ENCODE results near the gene EML4. TPM values are rescaled to one million over a fixed set of nuclear protein-coding genes. Genes with fewer than 3 reads are reported as not detected.

Gene EML4
- total RNA-seq, 1 donor from 2014 or later, result 72.2 TPM

DNA sequence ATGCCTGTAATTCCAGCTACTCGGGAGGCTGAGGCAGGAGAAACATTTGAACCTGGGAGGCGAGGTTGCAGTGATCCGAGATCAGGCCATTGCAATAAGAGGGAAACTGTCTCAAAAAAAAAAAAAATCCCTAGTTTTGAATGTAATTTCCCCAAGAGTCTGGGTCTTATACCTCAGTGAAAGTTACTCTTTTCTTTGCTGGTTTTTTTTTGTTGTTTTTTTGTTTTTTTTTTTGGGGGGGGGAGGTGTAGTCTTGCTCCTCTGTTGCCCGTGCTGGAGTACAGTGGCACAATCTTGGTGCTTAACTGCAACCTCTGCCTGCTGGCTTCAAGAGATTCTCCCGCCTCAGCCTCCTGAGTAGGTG lies 22.8 kb downstream of the EML4 start:
- Mint-ChIP-seq H3K4me1 (peaks cover 20% of the 10 kb centered on the region), H3K4me3 (no peak overlapping the region), H3K27me3 (ENCODE audit: low read depth) (no peaks in the 10 kb centered on the region), H3K27ac (ENCODE audit: unreplicated experiment) (no peak overlapping the region), H3K36me3 (ENCODE audit: low read depth) (no peaks in the 10 kb centered on the region), H3K9me3 (no peaks in the 10 kb centered on the region)
- TF ChIP-seq, protein P1, sequence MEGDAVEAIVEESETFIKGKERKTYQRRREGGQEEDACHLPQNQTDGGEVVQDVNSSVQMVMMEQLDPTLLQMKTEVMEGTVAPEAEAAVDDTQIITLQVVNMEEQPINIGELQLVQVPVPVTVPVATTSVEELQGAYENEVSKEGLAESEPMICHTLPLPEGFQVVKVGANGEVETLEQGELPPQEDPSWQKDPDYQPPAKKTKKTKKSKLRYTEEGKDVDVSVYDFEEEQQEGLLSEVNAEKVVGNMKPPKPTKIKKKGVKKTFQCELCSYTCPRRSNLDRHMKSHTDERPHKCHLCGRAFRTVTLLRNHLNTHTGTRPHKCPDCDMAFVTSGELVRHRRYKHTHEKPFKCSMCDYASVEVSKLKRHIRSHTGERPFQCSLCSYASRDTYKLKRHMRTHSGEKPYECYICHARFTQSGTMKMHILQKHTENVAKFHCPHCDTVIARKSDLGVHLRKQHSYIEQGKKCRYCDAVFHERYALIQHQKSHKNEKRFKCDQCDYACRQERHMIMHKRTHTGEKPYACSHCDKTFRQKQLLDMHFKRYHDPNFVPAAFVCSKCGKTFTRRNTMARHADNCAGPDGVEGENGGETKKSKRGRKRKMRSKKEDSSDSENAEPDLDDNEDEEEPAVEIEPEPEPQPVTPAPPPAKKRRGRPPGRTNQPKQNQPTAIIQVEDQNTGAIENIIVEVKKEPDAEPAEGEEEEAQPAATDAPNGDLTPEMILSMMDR (conservative IDR thresholded peaks at IDR 0.05), result no peak
- DNase-seq (ENCODE audit: low read depth, low spot score), result no peak

DNA sequence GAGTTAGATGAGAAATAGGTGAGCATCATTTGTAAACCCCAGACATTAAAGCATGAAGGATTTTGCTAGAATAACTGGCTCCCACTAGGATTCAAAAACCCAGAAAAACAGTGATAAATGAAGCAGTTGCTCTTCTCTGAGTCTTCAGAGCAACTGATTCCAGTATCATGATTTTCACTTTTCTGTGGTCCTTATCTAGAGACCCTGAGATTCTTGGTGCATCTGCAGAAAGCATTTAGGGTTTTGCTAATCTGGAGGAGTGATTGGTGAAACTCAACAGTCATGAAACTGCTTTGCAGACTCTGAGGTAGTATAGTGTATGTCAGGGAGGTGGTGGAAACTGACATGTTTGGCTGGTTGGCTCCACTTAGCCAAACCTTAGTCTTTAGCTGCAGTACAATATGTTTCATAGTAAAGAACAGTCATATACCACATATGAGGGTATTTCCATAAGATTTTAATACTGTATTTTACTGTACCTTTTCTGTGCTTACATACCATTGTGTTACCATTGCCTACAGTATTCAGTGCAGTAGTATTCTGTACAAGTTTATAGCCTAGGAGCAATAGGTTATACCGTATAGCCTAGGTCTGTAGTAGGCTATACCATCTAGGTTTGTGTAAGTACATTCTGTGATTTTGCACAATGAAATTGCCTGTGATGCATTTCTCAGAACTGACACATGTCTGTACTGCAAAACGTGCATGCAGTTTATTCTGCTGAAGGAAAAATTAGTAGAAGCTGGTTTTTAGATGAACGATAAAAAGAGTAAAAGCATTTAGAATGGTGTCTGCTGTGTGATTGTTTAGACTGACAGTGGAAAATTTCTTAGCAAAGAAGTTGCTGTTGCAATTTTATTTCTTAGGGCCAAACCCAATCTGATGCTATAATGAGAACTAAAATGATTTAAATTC lies 23.8 kb downstream of the EML4 start:
- no peak overlapping the region for H3K4me3 Mint-ChIP-seq
- TF ChIP-seq, protein P1 (conservative IDR thresholded peaks at IDR 0.05), result no peak
- no peak overlapping the region for H3K27ac Mint-ChIP-seq (ENCODE audit: unreplicated experiment)
- H3K9me3 Mint-ChIP-seq, result no peaks in the 10 kb centered on the region
- no peak for DNase-seq (ENCODE audit: low read depth, low spot score)
- H3K27me3 Mint-ChIP-seq (ENCODE audit: low read depth), result no peaks in the 10 kb centered on the region
- H3K4me1 Mint-ChIP-seq, result peaks cover 20% of the 10 kb centered on the region
- H3K36me3 Mint-ChIP-seq (ENCODE audit: low read depth), result no peaks in the 10 kb centered on the region

DNA sequence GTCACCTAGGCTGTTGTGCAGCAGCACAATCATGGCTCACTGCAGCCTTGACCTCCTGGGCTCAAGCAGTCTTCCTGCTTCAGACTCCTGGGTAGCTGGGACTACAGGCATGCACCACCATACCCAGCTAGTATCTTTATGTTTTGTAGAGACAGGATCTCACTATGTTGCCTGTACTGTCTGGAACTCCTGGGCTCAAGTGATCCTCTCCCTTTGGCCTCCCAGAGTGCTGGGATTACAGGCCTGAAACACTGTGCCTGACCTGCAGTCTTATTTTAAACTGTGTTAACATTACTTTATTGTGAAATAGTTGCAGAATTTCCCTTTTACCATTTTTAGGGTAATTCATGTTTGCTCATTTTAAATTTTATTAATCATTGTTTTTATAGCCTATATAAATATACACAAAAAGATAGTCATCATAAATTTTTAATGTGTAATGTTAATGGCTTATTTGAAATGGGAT lies 24.6 kb downstream of the EML4 start:
- H3K27ac Mint-ChIP-seq (ENCODE audit: unreplicated experiment), result no peak overlapping the region
- no peaks in the 10 kb centered on the region for H3K27me3 Mint-ChIP-seq (ENCODE audit: low read depth)
- H3K4me3 Mint-ChIP-seq, result no peak overlapping the region
- H3K4me1 Mint-ChIP-seq, result peaks cover 20% of the 10 kb centered on the region
- no peak for DNase-seq (ENCODE audit: low read depth, low spot score)
- H3K36me3 Mint-ChIP-seq (ENCODE audit: low read depth), result no peaks in the 10 kb centered on the region
- TF ChIP-seq, protein P1 (conservative IDR thresholded peaks at IDR 0.05), result no peak
- peaks cover 2% of the 10 kb centered on the region for H3K9me3 Mint-ChIP-seq

DNA sequence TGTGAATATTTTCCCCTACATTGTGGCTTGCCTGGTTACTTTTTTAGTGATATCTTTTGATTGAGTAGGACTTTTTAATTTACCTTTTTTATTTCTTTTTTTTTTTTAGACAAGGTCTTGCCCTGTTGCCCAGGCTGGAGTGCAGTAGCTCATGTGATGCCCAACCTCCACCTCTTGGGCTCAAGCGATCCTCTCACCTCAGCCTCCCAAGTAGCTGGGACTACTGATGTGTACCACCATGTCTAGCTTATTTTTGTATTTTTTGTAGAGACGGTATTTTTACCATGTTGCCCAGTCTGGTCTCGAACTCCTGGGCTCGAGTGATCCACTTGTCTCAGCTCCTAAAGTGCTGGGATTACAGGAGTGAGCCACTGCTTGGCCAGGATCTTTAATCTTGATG lies 25.3 kb downstream of the EML4 start:
- Mint-ChIP-seq H3K9me3 (peaks cover 2% of the 10 kb centered on the region), H3K27ac (ENCODE audit: unreplicated experiment) (no peak overlapping the region), H3K36me3 (ENCODE audit: low read depth) (no peaks in the 10 kb centered on the region), H3K4me1 (peaks cover 20% of the 10 kb centered on the region), H3K4me3 (no peak overlapping the region), H3K27me3 (ENCODE audit: low read depth) (no peaks in the 10 kb centered on the region)
- TF ChIP-seq, protein P1 (conservative IDR thresholded peaks at IDR 0.05), result no peak
- no peak for DNase-seq (ENCODE audit: low read depth, low spot score)

DNA sequence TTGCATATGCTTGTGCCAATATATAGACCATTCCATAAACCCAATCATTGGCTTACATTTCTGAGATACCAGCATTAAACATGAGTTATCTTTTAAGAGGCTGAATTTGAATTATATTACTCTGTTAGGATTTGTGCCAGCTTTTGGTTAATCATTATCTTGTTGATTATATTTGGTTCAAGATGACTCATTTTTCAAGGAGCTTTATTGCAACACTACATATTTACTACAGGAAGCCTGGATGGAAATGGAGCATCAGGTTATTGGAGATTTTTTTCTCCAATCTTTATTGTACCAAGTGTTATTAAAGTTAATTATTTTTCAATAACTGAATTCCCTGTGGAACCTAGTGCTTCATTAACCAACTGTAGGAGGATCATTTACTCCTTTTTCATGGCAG lies 26.4 kb downstream of the EML4 start:
- Mint-ChIP-seq H3K9me3 (peaks cover 2% of the 10 kb centered on the region), H3K27me3 (ENCODE audit: low read depth) (no peaks in the 10 kb centered on the region), H3K4me3 (no peak overlapping the region), H3K4me1 (peaks cover 18% of the 10 kb centered on the region), H3K27ac (ENCODE audit: unreplicated experiment) (no peak overlapping the region), H3K36me3 (ENCODE audit: low read depth) (no peaks in the 10 kb centered on the region)
- DNase-seq (ENCODE audit: low read depth, low spot score), result no peak
- TF ChIP-seq, protein P1 (conservative IDR thresholded peaks at IDR 0.05), result no peak
